OCI-LY3 (cell line): ENCODE data around the gene ANKRD49.

ENCODE experiments used
- H2AFZ ChIP-seq: fragments of 200-600, 300-600 bp; shearing (Covaris generic); 2 replicates; pipeline ENCODE4 v1.6.0; 2014; ENCODE audit warnings: antibody characterized with exemption, low read depth, low read length
- H3K27ac ChIP-seq: fragments of 200-600, 300-600 bp; sonication (generic); 2 replicates; pipeline ENCODE4 v1.5.1; 2014; ENCODE audit warnings: mild to moderate bottlenecking, low read length, moderate library complexity, mixed read lengths
- H3K27me3 ChIP-seq: fragments of 200-600, 300-600 bp; sonication (generic); 2 replicates; pipeline ENCODE4 v1.6.1; 2014; ENCODE audit warnings: low read depth, low read length, mixed read lengths
- H3K36me3 ChIP-seq: fragments of 200-600, 300-600 bp; sonication (generic); replicated peaks from 2 replicates; pipeline ENCODE3; 2014; ENCODE audit warnings: low read depth, low read length, mixed read lengths
- H3K4me1 ChIP-seq: fragments of 300-600, 200-600 bp; sonication (generic); 2 replicates; pipeline ENCODE4 v1.6.1; 2014; ENCODE audit warnings: low read length, mixed read lengths
- H3K4me2 ChIP-seq: fragments of 200-600, 300-600 bp; sonication (generic); 2 replicates; pipeline ENCODE4 v1.6.1; 2014; ENCODE audit warnings: low read length, mixed read lengths
- H3K4me3 ChIP-seq: fragments of 300-600, 200-600 bp; sonication (generic); 2 replicates; pipeline ENCODE4 v1.5.1; 2014; ENCODE audit warnings: antibody characterized with exemption, mild to moderate bottlenecking, low read length, moderate library complexity
- H3K79me2 ChIP-seq: fragments of 300-600, 200-600 bp; shearing (Covaris generic); 2 replicates; pipeline ENCODE4 v1.6.1; 2014; ENCODE audit warnings: mild to moderate bottlenecking, low read length, mixed read lengths
- H3K9ac ChIP-seq: fragments of 300-600, 200-600 bp; shearing (Covaris generic); 2 replicates; pipeline ENCODE4 v1.6.0; 2014; ENCODE audit warnings: mild to moderate bottlenecking, low read length, moderate library complexity
- H3K9me3 ChIP-seq: fragments of 200-600, 300-600 bp; shearing (Covaris generic); 2 replicates; pipeline ENCODE4 v1.6.1; 2014; ENCODE audit warnings: low read length, mixed read lengths; ENCODE audit not compliant: insufficient read depth
- H4K20me1 ChIP-seq: fragments of 200-600, 300-600 bp; sonication (generic); 2 replicates; pipeline ENCODE4 v1.6.1; 2016; ENCODE audit warnings: low read length, mixed read lengths; ENCODE audit not compliant: insufficient read depth
- EZH2phosphoT487 ChIP-seq: fragments of 200-600 bp; shearing (Covaris generic); IDR thresholded peaks from 2 replicates; pipeline ENCODE4 v1.6.1; 2018; ENCODE audit warnings: antibody characterized with exemption, mixed run types, low read depth
- TF ChIP-seq, protein P1 (sequence below): fragments of 200-600, 300-600 bp; sonication (generic); IDR thresholded peaks from 2 replicates; pipeline ENCODE4 v1.5.1; 2014; ENCODE audit warnings: antibody characterized with exemption, low read length, low read depth

Gene ANKRD49

DNA sequence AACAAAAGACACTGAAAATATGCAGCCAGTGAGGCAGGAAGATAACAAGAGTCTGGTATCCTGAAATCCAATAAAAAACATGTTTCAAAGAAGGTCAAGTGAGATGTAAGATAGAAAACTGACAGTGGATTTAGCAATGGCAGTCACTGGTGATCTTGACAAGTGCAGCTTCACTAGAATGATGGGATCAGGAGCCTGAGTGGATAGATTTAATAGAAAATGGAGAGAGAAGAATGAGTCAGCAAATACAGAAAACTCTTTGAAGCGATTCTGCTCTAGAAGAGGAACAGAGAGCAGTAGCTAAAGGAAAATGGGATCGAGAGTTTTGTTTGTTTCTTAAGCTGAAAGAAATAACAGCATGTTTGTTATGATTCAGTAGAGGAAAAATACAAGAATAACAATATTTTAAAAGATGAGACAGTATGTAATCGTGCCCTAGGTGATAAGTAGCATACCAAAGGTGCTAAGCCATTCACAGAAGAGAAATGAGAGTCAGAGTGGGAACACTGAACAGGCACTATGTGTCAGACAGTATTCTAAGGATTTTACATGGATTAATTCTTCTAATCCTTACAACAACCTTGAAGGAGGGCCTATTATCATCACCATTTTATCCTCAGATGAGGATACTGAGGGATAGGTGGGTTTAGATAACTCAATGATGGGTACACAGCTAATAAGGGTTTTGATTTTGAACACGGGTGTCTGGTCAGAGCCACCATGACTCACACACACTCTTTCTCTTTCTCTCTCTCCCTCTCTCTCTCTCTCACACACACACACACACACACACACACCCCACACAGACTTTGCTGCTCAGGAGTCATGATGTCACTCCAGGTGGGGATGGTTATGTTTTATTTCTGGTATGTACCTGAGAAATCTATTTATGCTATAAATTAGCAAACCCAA lies 36.4 kb upstream of the ANKRD49 start:
- H3K79me2 ChIP-seq, result peaks cover 13% of the 10 kb centered on the region; the same call in 1 of the 2 replicates
- H3K4me3 ChIP-seq, result peak overlapping the region; percentile 50
- 0 out of 2 replicates have a peak overlapping the region, but pooled peaks have one; percentile 21 for H2AFZ ChIP-seq
- no peaks in the 10 kb centered on the region for H4K20me1 ChIP-seq
- H3K9ac ChIP-seq, result peak overlapping the region; percentile 37; the same call in 1 of the 2 replicates
- peaks cover 52% of the 10 kb centered on the region for H3K36me3 ChIP-seq
- no peaks in the 10 kb centered on the region for H3K27me3 ChIP-seq
- H3K4me1 ChIP-seq, result peaks cover 45% of the 10 kb centered on the region
- peak overlapping the region; percentile 65 for H3K27ac ChIP-seq
- H3K4me2 ChIP-seq, result peak overlapping the region; percentile 77
- TF ChIP-seq EZH2phosphoT487, result no peak
- TF ChIP-seq, protein P1, sequence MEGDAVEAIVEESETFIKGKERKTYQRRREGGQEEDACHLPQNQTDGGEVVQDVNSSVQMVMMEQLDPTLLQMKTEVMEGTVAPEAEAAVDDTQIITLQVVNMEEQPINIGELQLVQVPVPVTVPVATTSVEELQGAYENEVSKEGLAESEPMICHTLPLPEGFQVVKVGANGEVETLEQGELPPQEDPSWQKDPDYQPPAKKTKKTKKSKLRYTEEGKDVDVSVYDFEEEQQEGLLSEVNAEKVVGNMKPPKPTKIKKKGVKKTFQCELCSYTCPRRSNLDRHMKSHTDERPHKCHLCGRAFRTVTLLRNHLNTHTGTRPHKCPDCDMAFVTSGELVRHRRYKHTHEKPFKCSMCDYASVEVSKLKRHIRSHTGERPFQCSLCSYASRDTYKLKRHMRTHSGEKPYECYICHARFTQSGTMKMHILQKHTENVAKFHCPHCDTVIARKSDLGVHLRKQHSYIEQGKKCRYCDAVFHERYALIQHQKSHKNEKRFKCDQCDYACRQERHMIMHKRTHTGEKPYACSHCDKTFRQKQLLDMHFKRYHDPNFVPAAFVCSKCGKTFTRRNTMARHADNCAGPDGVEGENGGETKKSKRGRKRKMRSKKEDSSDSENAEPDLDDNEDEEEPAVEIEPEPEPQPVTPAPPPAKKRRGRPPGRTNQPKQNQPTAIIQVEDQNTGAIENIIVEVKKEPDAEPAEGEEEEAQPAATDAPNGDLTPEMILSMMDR, result no peak
- H3K9me3 ChIP-seq, result no peaks in the 10 kb centered on the region

DNA sequence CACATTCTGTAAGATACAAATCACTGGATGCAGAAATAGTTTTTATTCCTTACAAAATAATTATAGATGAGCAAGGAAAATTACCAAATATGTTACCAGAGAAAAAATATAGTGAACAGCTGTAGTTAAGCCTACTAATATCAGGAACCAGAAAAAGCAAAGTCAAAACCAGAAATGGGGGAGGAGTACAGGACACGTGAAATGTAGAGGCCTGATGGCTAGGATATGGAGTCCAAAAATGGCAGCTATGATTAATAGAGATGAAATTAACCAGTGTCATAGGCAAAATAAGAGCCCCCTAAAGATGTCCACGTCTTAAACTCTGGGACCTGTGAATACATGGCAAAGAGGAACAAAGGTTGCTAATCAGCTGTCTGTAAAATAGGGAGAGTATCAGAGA lies 34.2 kb upstream of the ANKRD49 start:
- H3K79me2 ChIP-seq, result peaks cover 13% of the 10 kb centered on the region; the same call in 1 of the 2 replicates
- H3K4me2 ChIP-seq, result peak overlapping the region; percentile 70
- H3K9ac ChIP-seq, result peak overlapping the region; percentile 48
- TF ChIP-seq EZH2phosphoT487, result no peak
- TF ChIP-seq, protein P1, result no peak
- H3K27ac ChIP-seq, result peak overlapping the region; percentile 80
- no peaks in the 10 kb centered on the region for H3K27me3 ChIP-seq
- peaks cover 46% of the 10 kb centered on the region for H3K36me3 ChIP-seq
- H3K4me3 ChIP-seq, result peak overlapping the region; percentile 56
- no peaks in the 10 kb centered on the region for H3K9me3 ChIP-seq
- H3K4me1 ChIP-seq, result peaks cover 45% of the 10 kb centered on the region
- no peaks in the 10 kb centered on the region for H4K20me1 ChIP-seq
- peak overlapping the region; percentile 27; the same call in 1 of the 2 replicates for H2AFZ ChIP-seq

- Histone ChIP-seq H3K9me3 (no peaks in the 10 kb centered on the region), H3K27me3 (no peaks in the 10 kb centered on the region), H3K4me1 (peaks cover 73% of the 10 kb centered on the region), H4K20me1 (no peaks in the 10 kb centered on the region), H3K4me2 (peak overlapping the region; percentile 69), H3K4me3 (peak overlapping the region; percentile 49), H3K36me3 (peaks cover 82% of the 10 kb centered on the region), H3K79me2 (peaks cover 6% of the 10 kb centered on the region; the same call in 1 of the 2 replicates), H3K9ac (peak overlapping the region; percentile 22; the same call in 1 of the 2 replicates), H2AFZ (no peak overlapping the region), H3K27ac (peak overlapping the region; percentile 80)
- TF ChIP-seq, protein P1, result 0 out of 2 replicates have a peak, but pooled peaks have one; percentile 3
- no peak for TF ChIP-seq EZH2phosphoT487
Measured at GRCh38 chr11:94469416-94469815, 24.4 kb upstream of the ANKRD49 start.
